Body of pancreas (tissue), 4 donors: ENCODE results near the gene CKAP2L. TPM values are rescaled to one million over a fixed set of nuclear protein-coding genes. Genes with fewer than 3 reads are reported as not detected.

ENCODE experiments used
- ATAC-seq: fragments of 150-250 bp; one replicate; pipeline ENCODE4 v1.9.1; 2016
- DNase-seq, 4 donors: peaks; one replicate each; pipeline ENCODE4 v3.0.0-alpha.2; 2019
- H3K27ac ChIP-seq, 4 donors: fragments of 200-600 bp; sonication (generic); 1 replicate in 3 of 4; 2 replicates in 1 of 4; pipeline versions ENCODE4 v1.5.1 to v1.6.1; 2016 to 2019; ENCODE audit warnings: mild to moderate bottlenecking in 1 of 4, mixed read lengths in 1 of 4, moderate library complexity in 1 of 4
- H3K27me3 ChIP-seq, 2 donors: fragments of 200-600 bp; sonication (generic); one replicate each; pipeline ENCODE4 v1.6.0; 2016; ENCODE audit warnings: mild to moderate bottlenecking in 1 of 2
- H3K36me3 ChIP-seq, 2 donors: fragments of 200-600 bp; sonication (generic); replicated peaks in 1 of 2; 2 replicates each; pipeline ENCODE4 v1.5.1; 2016; ENCODE audit warnings: low read depth in 2 of 2; ENCODE audit not compliant: insufficient read depth in 1 of 2
- H3K4me1 ChIP-seq: fragments of 200-600 bp; sonication (generic); one replicate; pipeline ENCODE4 v1.6.0; 2016
- H3K4me3 ChIP-seq, 2 donors: fragments of 200-600 bp; sonication (generic); 1 replicate in 1 of 2; 2 replicates in 1 of 2; pipeline ENCODE4 v1.5.1; 2016 to 2019
- H3K9me3 ChIP-seq, 3 donors: fragments of 200-600 bp; sonication (generic); 1 replicate in 2 of 3; 2 replicates in 1 of 3; pipeline ENCODE4 v1.5.1; 2016
- CTCF ChIP-seq, 7 experiments: fragments of 450-650 bp in 4 of 7; fragments of 200-600 bp in 3 of 7; sonication (generic) in 3 of 7; IDR thresholded peaks; one replicate each; pipeline ENCODE4 v1.5.1; 2016 to 2019; ENCODE audit warnings: antibody characterized with exemption in 7 of 7
- POLR2A ChIP-seq, 3 donors: fragments of 450-650 bp; IDR thresholded peaks; one replicate each; pipeline ENCODE4 v1.6.1; 2016; ENCODE audit warnings: antibody characterized with exemption in 3 of 3, mild to moderate bottlenecking in 2 of 3
- WGBS, 2 donors: methylation state at CpG; one replicate each; pipeline ENCODE4 v1.1.5; 2017; 5-methylcytosine and 5-hydroxymethylcytosine counted together
- intact Hi-C: fragments of 100-400 bp; cut with DNase I; formaldehyde crosslinking; loops from one replicate; pipeline ENCODE4 v1.15.1; 2023
- total RNA-seq, 2 donors: library from RNA; depleted of rRNA; stranded (reverse); fragments of >200 nt; gene quantifications; one replicate each; pipeline ENCODE4 v1.1.0, GENCODE V29; 2016

CKAP2L gene
- total RNA-seq, 2 donors from 2014 or later: under 0.01 TPM; not detected in 1

- H3K4me1 ChIP-seq: no peaks in the 10 kb centered on the region
- DNase-seq: no peak
- intact Hi-C loops: no loop called here
- no peaks in the 10 kb centered on the region for H3K27me3 ChIP-seq
- WGBS, 2 donors: 89 to 95% methylated on average over 7 of the region's 7 CpGs
- no peak overlapping the region for H3K27ac ChIP-seq
- no peaks in the 10 kb centered on the region for H3K9me3 ChIP-seq
- TF ChIP-seq CTCF (IDR thresholded peaks at IDR 0.05) (no peak), POLR2A (IDR thresholded peaks at IDR 0.05) (no peak)
- H3K36me3 ChIP-seq: no peaks in the 10 kb centered on the region
- ATAC-seq: no peak
- H3K4me3 ChIP-seq: no peak overlapping the region
These were observed 49.4 kb downstream of the CKAP2L start for GRCh38 chr2:112714836-112715631.

- H3K36me3 ChIP-seq: no peaks in the 10 kb centered on the region
- 73 to 80% methylated on average over 4 of the region's 4 CpGs for WGBS, 2 donors
- intact Hi-C loops: no loop called here
- H3K4me1 ChIP-seq: no peaks in the 10 kb centered on the region
- ATAC-seq (no peak), DNase-seq (no peak)
- no peak overlapping the region for H3K4me3 ChIP-seq
- no peaks in the 10 kb centered on the region for H3K9me3 ChIP-seq
- no peak for TF ChIP-seq CTCF (IDR thresholded peaks at IDR 0.05)
- no peak for TF ChIP-seq POLR2A (IDR thresholded peaks at IDR 0.05)
- H3K27me3 ChIP-seq: no peaks in the 10 kb centered on the region
- H3K27ac ChIP-seq: no peak overlapping the region
These were observed 50.1 kb downstream of the CKAP2L start for GRCh38 chr2:112714331-112714730.

GRCh38 chr2:112713926-112714325 lies 50.5 kb downstream of the CKAP2L start:
- Histone ChIP-seq H3K4me1 (no peaks in the 10 kb centered on the region), H3K4me3 (no peak overlapping the region), H3K27ac (no peak overlapping the region), H3K9me3 (no peaks in the 10 kb centered on the region), H3K27me3 (no peaks in the 10 kb centered on the region), H3K36me3 (no peaks in the 10 kb centered on the region)
- 81 to 83% methylated on average over 6 to 7 of the region's 7 CpGs for WGBS, 2 donors
- intact Hi-C loops: no loop called here
- TF ChIP-seq CTCF (IDR thresholded peaks at IDR 0.05) (no peak), POLR2A (IDR thresholded peaks at IDR 0.05) (no peak)
- DNase-seq (no peak), ATAC-seq (no peak)

GRCh38 chr2:112713585-112713925 lies 50.9 kb downstream of the CKAP2L start:
- WGBS, 2 donors: 61 to 62% methylated on average over 6 to 7 of the region's 7 CpGs
- no peaks in the 10 kb centered on the region for H3K36me3 ChIP-seq
- no peaks in the 10 kb centered on the region for H3K9me3 ChIP-seq
- TF ChIP-seq CTCF (IDR thresholded peaks at IDR 0.05) (no peak), POLR2A (IDR thresholded peaks at IDR 0.05) (no peak)
- intact Hi-C loops: no loop called here
- no peak overlapping the region for H3K4me3 ChIP-seq
- ATAC-seq (no peak), DNase-seq (no peak)
- no peak overlapping the region for H3K27ac ChIP-seq
- H3K4me1 ChIP-seq: no peaks in the 10 kb centered on the region
- no peaks in the 10 kb centered on the region for H3K27me3 ChIP-seq
